Astrocyte of the cerebellum (primary cell): ENCODE data around the gene TMEM51.

Experiments used
- DNase-seq: peaks from one replicate; pipeline ENCODE4 v3.0.0-alpha.2; 2011; ENCODE audit warnings: low read depth
- H3K4me3 ChIP-seq: 2 replicates; pipeline ENCODE4 v1.5.1; 2011; ENCODE audit warnings: mild to moderate bottlenecking, low read depth, low read length, moderate library complexity
- in situ Hi-C: cut with HindIII; loops from 2 replicates; pipeline ENCODE4 v1.10.0; 2017; ENCODE audit warnings: low sequenced_read_pairs
- TF ChIP-seq, protein P1 (sequence below): IDR thresholded peaks from 2 replicates; pipeline ENCODE4 v1.5.1; 2012; ENCODE audit warnings: low read length, low read depth, moderate library complexity, mild to moderate bottlenecking; ENCODE audit errors: missing control alignments

The TMEM51 gene

DNA sequence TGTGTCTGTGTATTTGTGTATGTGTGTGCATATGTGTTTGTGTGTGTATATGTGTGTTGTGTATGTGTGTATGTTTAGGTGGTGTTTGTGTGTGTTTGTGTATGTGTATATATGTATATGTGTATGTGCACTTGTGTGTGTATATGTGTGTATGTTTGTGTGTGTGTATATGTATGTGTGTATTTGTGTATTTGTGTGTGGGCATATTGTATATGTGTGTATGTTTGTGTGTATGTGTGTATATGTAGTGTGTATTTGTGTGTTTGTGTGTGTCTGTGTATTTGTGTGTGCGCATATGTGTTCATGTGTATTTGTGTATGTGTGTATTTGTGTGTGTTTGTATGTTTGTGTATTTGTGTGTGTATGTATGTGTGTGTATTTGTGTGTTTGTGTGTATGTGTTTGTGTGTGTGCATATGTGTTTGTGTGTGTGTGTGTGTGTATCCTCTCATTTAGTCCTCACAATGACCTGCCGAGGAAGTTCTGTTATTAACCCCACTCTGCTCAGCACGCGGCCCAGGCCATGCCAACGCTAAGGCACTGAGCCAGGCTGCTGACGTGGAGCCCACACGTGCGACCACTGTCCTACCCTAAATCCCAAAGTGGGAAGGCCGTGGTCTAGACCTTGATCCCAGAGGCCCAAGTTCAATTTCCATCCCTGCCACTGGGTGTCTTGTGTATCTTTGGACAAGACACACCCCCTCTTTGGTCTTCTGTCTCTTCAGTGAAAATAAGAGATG, 43.2 kb upstream of the TMEM51 start:
- H3K4me3 ChIP-seq, result no peak overlapping the region
- no peak for DNase-seq
- in situ Hi-C loops, result no loop called here
- TF ChIP-seq, protein P1, sequence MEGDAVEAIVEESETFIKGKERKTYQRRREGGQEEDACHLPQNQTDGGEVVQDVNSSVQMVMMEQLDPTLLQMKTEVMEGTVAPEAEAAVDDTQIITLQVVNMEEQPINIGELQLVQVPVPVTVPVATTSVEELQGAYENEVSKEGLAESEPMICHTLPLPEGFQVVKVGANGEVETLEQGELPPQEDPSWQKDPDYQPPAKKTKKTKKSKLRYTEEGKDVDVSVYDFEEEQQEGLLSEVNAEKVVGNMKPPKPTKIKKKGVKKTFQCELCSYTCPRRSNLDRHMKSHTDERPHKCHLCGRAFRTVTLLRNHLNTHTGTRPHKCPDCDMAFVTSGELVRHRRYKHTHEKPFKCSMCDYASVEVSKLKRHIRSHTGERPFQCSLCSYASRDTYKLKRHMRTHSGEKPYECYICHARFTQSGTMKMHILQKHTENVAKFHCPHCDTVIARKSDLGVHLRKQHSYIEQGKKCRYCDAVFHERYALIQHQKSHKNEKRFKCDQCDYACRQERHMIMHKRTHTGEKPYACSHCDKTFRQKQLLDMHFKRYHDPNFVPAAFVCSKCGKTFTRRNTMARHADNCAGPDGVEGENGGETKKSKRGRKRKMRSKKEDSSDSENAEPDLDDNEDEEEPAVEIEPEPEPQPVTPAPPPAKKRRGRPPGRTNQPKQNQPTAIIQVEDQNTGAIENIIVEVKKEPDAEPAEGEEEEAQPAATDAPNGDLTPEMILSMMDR, result no peak

DNA sequence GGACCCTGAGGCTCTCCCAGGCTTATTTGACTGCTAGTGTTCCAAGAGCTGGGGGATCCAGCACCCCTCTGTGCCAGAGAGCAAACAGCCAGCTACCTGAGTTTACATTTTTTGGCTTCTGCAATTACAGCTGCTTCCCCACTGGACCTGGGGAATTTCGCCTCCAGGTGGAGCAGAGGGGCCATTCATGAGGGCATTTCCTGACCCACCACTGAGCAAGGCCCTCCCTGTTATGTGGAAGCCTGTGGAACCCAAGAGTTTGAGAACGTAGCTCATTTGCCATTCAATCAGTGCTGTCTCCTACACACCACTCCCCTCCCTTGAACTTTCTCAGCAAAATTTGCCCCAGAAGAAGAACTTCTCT, 42.7 kb upstream of the TMEM51 start:
- in situ Hi-C loops, result no loop called here
- no peak overlapping the region for H3K4me3 ChIP-seq
- DNase-seq, result no peak
- TF ChIP-seq, protein P1, result no peak

DNA sequence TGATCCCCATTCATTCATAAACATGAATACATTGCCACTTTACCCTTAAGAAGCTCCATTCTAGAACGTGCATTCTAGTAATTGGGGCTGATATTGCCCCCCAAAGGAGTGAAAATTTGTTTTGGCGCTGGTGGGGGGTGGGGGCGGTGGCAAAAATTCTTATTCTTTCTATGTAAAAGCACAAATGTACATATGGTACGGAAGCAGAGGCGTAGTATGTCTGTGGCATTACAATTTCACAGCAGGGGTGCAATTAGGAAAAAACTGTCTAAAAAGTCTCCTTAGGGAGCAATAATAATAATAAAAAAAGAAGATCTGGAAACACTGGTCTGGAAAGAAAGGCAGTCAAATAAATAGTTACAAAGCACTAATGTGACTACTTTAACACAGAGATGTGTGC, 40.4 kb upstream of the TMEM51 start:
- TF ChIP-seq, protein P1, result no peak
- no peak overlapping the region for H3K4me3 ChIP-seq
- in situ Hi-C loops, result no loop called here
- no peak for DNase-seq

DNA sequence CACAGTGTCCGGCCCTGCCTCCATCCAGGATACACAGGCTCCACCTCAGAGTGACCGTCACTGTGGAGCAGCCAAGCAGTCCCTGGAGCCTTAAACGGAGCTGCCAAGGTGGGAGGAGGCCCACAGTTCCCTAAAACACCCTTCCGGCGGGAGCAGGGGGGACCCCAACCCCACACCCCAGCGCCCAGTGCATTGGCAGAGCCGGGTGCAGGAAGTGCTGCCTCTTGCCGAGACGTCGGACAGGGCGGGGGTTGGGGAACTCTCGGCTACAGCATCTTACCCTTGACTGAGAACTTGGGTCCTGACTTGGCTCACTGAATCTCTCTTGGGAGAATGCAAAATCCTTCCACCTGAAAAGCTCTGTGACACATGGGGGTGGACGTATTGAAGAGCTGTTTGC, 38.7 kb upstream of the TMEM51 start:
- DNase-seq, result no peak
- in situ Hi-C loops, result no loop called here
- H3K4me3 ChIP-seq, result no peak overlapping the region
- TF ChIP-seq, protein P1, result no peak

DNA sequence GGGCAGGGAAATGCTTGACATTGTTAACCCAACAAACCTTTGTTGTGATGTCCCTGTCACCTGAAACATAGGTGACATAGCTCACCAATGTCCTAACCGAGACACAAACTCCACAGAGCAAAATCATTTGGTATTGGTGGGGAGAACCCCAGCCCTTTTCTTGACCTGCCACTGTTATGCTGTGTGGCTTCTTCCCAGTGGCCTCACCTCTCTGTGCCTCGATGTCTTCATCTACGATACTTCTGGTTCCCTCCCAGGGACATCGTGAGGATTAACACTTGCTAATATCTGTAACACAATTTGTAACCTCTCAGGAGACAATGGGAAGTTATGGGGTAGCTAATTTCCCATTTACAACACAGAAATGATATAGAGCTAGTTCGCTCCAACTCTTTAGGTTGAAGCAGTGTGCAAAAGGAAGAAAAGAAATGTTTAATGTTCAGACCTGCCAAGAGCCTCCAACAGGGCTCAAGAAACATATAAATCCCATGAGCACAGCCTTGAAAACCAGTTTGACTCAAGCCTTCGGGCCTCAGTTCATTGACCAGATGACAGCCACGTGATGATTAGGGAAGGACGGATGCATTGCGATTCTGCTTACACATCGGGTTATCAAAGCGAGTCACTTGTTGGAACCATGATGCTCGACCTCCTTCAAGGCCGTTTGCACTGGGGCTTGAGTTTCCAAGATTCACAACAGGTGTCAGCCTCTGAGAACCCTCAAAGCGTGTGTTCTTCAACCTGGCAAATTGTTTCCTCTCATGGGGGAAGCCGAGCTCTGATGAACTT, 37.8 kb upstream of the TMEM51 start:
- TF ChIP-seq, protein P1, result no peak
- no peak overlapping the region for H3K4me3 ChIP-seq
- in situ Hi-C loops, result no loop called here
- no peak for DNase-seq

DNA sequence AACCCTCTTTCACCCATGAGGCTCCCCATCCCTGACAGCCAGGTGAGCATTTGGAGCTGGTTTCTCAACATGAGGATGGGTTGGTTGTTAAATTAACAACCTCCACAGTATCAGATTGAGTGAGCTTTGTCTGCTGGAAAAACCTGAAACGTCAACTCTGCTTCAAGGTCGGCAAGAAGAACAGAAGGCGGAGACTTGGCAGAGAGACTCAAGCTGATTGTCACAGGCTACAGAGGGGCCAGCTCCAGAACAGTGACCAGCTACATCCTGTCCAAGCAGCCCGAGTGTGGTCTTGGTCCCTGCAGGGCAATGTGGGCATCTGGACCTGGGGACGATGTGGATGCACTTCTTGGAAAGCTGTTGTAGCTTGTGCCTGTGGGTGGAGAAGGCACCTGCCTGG, 36.6 kb upstream of the TMEM51 start:
- in situ Hi-C loops, result no loop called here
- TF ChIP-seq, protein P1, result no peak
- H3K4me3 ChIP-seq, result no peak overlapping the region
- DNase-seq, result no peak
